Measurements from ENCODE around the gene ATP9B. TPM values are rescaled to one million over a fixed set of nuclear protein-coding genes. Genes with fewer than 3 reads are reported as not detected.
A peak's percentile ranks its signal among the peaks of the same experiment; 100 is the strongest.

ATP9B gene
- total and polyA plus RNA-seq, 12 donors = 6.7 to 19.7 (median 14.5) TPM

DNA sequence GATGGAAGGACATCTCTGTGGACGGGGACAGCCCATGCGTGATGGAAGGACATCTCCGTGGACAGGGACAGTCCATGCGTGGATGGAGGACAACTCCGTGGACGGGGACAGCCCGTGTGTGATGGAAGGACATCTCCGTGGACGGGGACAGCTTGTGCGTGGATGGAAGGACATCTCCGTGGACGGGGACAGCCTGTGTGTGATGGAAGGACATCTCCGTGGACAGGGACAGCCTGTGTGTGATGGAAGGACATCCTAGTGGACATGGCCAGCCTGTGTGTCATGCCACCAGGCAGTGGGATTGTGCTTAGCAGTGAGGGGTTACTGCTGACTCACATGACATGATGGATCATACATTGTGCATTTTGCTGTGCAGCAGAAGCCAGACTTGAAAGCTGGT, 296.5 kb downstream of the ATP9B start:
- Histone ChIP-seq H3K9me3 (no peaks in the 10 kb centered on the region), H3K27me3 (no peaks in the 10 kb centered on the region), H3K27ac (no peak overlapping the region), H3K4me3 (no peak overlapping the region), H3K4me1 (peaks cover 0 to 8% (median 0%) of the 10 kb centered on the region in 9 donors), H3K36me3 (peaks cover 0 to 58% (median 6%) of the 10 kb centered on the region in 9 donors)
- TF ChIP-seq, protein P1, sequence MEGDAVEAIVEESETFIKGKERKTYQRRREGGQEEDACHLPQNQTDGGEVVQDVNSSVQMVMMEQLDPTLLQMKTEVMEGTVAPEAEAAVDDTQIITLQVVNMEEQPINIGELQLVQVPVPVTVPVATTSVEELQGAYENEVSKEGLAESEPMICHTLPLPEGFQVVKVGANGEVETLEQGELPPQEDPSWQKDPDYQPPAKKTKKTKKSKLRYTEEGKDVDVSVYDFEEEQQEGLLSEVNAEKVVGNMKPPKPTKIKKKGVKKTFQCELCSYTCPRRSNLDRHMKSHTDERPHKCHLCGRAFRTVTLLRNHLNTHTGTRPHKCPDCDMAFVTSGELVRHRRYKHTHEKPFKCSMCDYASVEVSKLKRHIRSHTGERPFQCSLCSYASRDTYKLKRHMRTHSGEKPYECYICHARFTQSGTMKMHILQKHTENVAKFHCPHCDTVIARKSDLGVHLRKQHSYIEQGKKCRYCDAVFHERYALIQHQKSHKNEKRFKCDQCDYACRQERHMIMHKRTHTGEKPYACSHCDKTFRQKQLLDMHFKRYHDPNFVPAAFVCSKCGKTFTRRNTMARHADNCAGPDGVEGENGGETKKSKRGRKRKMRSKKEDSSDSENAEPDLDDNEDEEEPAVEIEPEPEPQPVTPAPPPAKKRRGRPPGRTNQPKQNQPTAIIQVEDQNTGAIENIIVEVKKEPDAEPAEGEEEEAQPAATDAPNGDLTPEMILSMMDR (IDR thresholded peaks at IDR 0.05) = no peak
- peak in 1 of 8 donors; percentile 47 for ATAC-seq
- WGBS, 2 donors = 97 to 98% methylated on average over 13 of the region's 13 CpGs
- intact Hi-C loops (cut with DNase I) = no loop called here
- no peak for DNase-seq

DNA sequence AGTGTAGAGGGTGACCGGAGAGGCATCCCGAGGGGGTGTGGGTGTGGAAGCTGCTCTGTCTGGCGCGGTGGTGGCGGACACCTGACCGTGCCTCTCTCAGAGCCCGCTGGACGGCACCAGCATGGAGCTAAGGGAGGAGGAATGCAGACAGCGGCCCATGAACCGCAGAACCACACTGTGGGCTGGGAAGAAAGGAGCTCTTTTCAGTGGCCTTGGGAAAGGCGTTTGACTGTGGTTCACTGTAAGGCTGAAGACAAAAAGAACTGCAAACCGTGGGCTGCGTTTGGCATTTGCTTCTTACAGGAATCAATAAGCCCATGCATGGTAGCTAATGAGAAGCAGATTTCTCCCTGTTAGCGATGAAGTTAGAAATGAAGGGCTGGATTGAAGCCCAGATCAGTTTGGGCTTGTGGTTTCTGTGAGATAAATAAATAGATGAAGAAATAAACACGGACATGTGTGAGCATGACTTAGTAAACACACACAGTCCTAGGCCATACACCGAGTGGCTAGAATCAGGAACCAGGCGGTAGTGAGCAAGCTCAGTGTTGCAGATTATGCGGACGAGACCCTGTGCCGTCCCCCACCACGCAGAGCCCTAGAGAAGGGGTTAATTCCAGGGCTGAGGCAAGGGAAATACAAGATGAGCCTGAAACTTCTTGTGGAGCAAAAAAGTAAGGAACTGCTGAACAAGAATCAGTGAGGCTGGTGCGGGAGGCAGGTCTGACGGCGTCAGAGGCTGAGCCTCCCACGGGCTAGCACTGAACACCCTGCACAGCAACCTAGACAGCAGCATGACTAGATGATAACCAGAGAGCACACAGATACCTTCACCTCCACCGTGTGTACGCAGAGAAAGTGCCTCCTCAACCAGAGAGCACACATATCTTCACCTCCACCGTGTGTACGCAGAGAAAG, 297.2 kb downstream of the ATP9B start:
- Histone ChIP-seq H3K9me3 (no peaks in the 10 kb centered on the region), H3K4me3 (no peak overlapping the region), H3K27me3 (no peaks in the 10 kb centered on the region), H3K27ac (no peak overlapping the region), H3K36me3 (peaks cover 0 to 54% (median 5%) of the 10 kb centered on the region in 9 donors), H3K4me1 (peaks cover 0 to 8% (median 0%) of the 10 kb centered on the region in 9 donors)
- intact Hi-C loops (cut with DNase I) = no loop called here
- DNase-seq (no peak), ATAC-seq (no peak)
- TF ChIP-seq, protein P1 (IDR thresholded peaks at IDR 0.05) = no peak
- 87 to 90% methylated on average over 28 to 29 of the region's 29 CpGs for WGBS, 2 donors

GRCh38 chr18:79367480-79367879, 298.3 kb downstream of the ATP9B start:
- peaks cover 0 to 50% (median 0%) of the 10 kb centered on the region in 9 donors for H3K36me3 ChIP-seq
- ATAC-seq = no peak
- intact Hi-C loops (cut with DNase I) = no loop called here
- DNase-seq = no peak
- H3K27ac ChIP-seq = no peak overlapping the region
- H3K4me1 ChIP-seq = peaks cover 0 to 8% (median 0%) of the 10 kb centered on the region in 9 donors
- no peak overlapping the region for H3K4me3 ChIP-seq
- H3K27me3 ChIP-seq = no peaks in the 10 kb centered on the region
- 92% methylated on average over 8 of the region's 8 CpGs for WGBS, 2 donors
- TF ChIP-seq, protein P1 (IDR thresholded peaks at IDR 0.05) = no peak
- H3K9me3 ChIP-seq = no peaks in the 10 kb centered on the region

- WGBS, 2 donors = 80% methylated on average over 18 of the region's 18 CpGs
- TF ChIP-seq, protein P1 (IDR thresholded peaks at IDR 0.05) = no peak
- intact Hi-C loops (cut with DNase I) = no loop called here
- DNase-seq = no peak
- no peaks in the 10 kb centered on the region for H3K9me3 ChIP-seq
- no peak overlapping the region for H3K27ac ChIP-seq
- H3K36me3 ChIP-seq = peaks cover 0 to 50% (median 0%) of the 10 kb centered on the region in 9 donors
- H3K4me1 ChIP-seq = peaks cover 0 to 8% (median 0%) of the 10 kb centered on the region in 9 donors
- peak in 1 of 8 donors; percentile 50 for ATAC-seq
- H3K4me3 ChIP-seq = no peak overlapping the region
- no peaks in the 10 kb centered on the region for H3K27me3 ChIP-seq
Measured at GRCh38 chr18:79367989-79368388, 298.8 kb downstream of the ATP9B start.
